Caki2 (cell line): ENCODE results near the gene GNMT. TPM values are rescaled to one million over a fixed set of nuclear protein-coding genes. Genes with fewer than 3 reads are reported as not detected.
A peak's percentile ranks its signal among the peaks of the same experiment; 100 is the strongest.

Experiments used
- DNase-seq: peaks from one replicate; pipeline ENCODE4 v3.0.0-alpha.2; 2015; ENCODE audit warnings: low read depth
- in situ Hi-C: cut with HindIII; loops from 2 replicates; pipeline ENCODE4 v1.10.0; 2016; ENCODE audit warnings: low sequenced_read_pairs, low pct_unique_long_range_greater_than_20kb, mixed read lengths
- total RNA-seq: library from RNA; depleted of rRNA; stranded (reverse); fragments of >200 nt; shearing (Covaris generic); gene quantifications from 2 replicates; pipeline ENCODE4 v1.2.3, GENCODE V29; 2014; ENCODE audit warnings: low replicate concordance; rRNA removed

Gene GNMT
- total RNA-seq, result 1.5 TPM in 1 of 2 replicates, not detected in the other

GRCh38 chr6:42960243-42961019 is at the start of gene GNMT:
GNMT (plus strand) TSS chr6:42960754; CDS start chr6:42960768, 14 bp downstream.
- DNase-seq, result no peak
- in situ Hi-C loops, result no loop called here

DNA sequence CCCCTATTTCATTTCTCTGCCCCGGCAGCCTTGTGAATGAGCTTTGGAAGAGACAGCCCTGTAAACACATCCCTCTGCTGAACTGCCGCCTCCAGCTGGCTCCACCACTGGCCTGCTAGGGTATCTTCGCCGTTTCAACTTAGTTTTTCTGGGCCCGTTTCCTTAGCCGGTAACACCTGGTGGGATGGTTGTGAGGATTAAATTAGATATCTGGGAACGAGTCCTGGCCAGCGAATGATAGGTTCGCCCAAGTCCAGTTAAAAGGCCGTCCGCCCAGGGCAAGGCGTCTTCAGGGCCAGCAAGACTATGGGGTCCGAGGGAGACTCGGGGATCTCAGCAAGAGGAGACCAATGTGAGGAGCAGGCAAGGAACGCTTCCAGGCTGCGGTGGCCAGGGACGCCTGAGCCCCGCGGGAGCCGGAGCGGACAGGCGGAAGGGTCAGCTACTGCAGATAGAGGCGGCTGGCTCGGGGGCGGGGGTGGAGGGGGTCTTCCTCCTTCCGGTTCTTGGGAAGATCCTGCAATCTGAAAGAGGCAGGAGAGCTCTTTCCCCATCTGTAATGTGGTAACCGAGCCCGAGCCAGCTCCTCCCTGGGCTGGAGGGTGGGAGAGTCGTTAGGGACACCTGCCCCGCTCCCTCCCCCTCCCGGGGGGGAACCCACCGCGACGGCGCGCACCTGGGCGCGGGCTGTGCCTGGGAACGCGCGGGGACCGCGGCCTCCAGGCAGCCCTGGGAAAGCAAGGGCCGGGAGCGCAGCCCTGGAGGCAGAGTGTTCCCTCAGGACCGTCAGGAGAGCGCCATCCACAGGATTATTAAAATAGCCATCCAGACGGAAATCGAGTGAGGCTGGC is 49.2 kb upstream of the GNMT start:
- in situ Hi-C loops, result no loop called here
- no peak for DNase-seq

DNA sequence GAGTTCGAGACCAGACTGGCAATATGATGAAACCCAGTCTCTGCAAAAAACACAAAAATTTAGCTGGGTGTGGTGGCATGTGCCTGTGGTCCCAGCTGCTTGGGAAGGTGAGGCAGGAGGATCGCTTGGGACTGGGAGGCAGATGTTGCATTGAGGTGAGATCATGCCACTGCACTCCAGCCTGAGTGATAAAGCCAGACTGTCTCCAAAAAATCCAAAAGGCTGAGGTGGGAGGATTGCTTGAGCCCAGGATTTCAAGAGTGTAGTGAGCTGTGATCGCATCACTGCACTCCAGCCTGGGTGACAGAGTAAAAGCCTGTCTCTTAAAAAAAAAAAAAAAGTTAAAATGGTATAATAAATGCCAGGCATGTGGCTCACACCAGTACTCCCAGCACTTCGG is 46.0 kb upstream of the GNMT start:
- DNase-seq, result no peak
- in situ Hi-C loops, result no loop called here

DNA sequence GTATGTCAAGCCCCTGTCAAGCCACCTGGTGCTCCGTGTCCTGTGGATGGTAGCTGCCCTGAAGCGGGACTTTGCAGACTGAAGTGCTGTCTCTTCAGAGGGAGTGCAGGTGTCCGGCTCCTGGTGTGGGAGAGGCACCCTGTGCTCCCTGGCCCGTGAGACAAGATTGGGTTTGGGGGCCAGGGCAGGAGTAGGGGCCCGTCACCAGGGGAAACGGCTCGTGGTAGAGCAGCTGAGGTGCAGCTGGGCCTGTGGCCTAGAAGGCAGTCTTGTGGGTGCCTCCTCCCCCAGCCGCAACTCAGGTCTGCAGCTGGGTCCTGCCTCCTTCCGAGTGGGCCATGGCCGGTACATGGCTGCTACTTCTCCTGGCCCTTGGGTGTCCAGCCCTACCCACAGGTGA is 44.8 kb upstream of the GNMT start, which contains the start of gene PTCRA:
TSS of gene PTCRA (plus strand) at position 322 of the 400 bp plus-strand sequence. CDS start at position 339, 17 bp downstream.
- in situ Hi-C loops, result no loop called here

GRCh38 chr6:42916288-42916687 is 44.3 kb upstream of the GNMT start:
- in situ Hi-C loops, result no loop called here

More for the DNA sequence above, 44.8 kb upstream of the GNMT start, which contains the start of gene PTCRA:
- no peak for DNase-seq

DNA sequence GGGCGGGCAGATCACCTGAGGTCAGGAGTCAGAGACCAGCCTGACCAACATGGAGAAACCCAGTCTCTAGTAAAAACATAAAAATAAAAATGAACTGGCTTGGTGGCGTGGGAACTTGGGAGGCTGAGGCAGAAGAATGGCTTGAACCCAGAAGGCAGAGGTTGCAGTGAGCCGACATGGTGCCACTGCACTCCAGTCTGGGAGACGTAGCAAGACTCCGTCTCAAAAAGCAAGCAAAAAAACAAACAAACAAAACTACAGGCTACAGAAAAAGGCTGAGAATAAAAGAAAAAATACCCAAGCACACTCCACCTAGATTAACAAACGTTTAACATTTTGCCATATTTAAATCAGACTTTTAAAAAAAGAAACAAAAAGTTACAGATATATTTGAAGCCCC is 38.8 kb upstream of the GNMT start:
- in situ Hi-C loops, result no loop called here

More at GRCh38 chr6:42916288-42916687, 44.3 kb upstream of the GNMT start:
- DNase-seq, result no peak

GRCh38 chr6:42923666-42924065 is 36.9 kb upstream of the GNMT start:
- in situ Hi-C loops, result no loop called here
- no peak for DNase-seq

More for the DNA sequence above, 38.8 kb upstream of the GNMT start:
- DNase-seq, result no peak

DNA sequence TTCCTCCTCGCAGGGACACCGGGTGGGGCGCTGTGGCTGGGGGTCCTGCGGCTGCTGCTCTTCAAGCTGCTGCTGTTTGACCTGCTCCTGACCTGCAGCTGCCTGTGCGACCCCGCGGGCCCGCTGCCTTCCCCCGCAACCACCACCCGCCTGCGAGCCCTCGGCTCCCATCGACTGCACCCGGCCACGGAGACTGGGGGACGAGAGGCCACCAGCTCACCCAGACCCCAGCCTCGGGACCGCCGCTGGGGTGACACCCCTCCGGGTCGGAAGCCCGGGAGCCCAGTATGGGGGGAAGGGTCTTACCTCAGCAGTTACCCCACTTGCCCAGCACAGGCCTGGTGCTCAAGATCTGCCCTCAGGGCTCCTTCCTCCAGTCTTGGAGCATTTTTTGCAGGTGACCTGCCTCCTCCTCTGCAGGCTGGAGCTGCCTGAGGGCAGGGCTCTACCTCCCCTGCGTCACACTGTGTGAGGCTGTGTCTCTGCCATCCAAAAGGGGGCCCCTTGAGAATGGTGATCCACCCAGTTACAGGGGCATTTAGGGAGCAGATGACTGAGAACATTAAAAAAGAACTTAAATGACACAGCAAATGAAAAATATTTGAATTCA is 35.2 kb upstream of the GNMT start:
- in situ Hi-C loops, result no loop called here
- no peak for DNase-seq

- peak; percentile 100 for DNase-seq
- in situ Hi-C loops, result no loop called here
Observed at GRCh38 chr6:42928986-42929820, 31.4 kb upstream of the GNMT start, which contains the start of gene CNPY3. CNPY3 (plus strand) TSS chr6:42929480; CDS start chr6:42929571, 91 bp downstream.

- in situ Hi-C loops, result no loop called here
- no peak for DNase-seq
Observed at GRCh38 chr6:42929821-42930360, 30.7 kb upstream of the GNMT start.

DNA sequence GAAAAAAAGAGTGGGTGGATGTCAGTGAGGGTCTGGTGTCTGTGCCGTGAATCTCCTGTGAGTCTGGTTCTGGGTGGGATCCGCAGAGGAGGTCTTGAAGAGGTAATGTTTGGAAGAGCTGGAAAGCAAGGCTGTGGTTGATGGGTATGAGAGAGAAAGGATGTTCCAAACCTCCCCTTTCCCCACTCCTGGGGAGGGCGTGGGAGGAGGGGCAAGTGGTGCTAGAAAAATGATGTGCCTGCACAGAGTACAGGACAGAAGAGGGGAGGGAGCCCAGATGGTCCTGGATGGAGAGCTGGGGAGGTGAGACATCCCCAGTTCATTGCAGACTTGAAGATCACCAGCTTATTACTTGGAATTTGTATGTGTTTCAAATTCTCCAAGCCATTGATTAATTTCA is 28.1 kb upstream of the GNMT start:
- in situ Hi-C loops, result no loop called here
- DNase-seq, result no peak

GRCh38 chr6:42933205-42933604 is 27.3 kb upstream of the GNMT start:
- no peak for DNase-seq
- in situ Hi-C loops, result no loop called here

GRCh38 chr6:42935322-42935721 is 25.2 kb upstream of the GNMT start:
- DNase-seq, result no peak
- in situ Hi-C loops, result no loop called here

DNA sequence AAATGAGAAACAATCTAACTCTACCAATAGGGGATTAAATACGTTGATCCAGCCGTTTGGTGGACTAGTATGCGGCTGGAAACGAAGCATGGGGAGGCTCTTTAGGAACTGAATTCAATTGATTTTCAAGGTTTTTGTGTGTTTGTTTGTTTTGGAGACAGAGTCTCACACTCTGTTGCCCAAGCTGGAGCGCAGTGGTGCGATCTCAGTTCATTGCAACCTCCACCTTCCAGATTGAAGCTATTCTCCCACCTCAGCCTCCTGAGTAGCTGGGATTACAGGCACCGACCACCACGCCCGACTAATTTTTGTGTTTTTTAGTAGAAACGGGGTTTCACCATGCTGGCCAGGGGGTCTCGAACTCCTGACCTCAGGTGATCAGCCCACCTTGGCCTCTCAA is 24.2 kb upstream of the GNMT start:
- DNase-seq, result no peak
- in situ Hi-C loops, result no loop called here

GRCh38 chr6:42937548-42938427 is 22.8 kb upstream of the GNMT start:
- in situ Hi-C loops, result no loop called here

DNA sequence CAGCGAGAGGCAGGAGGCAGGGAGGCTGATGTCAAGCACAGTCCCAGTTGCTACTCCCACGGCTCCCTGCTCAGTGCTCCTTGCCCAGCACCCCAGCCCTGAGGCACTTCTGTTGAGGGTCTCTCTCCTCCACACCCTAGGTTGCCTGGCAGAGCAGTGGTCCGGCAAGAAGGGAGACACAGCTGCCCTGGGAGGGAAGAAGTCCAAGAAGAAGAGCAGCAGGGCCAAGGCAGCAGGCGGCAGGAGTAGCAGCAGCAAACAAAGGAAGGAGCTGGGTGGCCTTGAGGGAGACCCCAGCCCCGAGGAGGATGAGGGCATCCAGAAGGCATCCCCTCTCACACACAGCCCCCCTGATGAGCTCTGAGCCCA is 22.1 kb upstream of the GNMT start:
- no peak for DNase-seq
- in situ Hi-C loops, result no loop called here

More at GRCh38 chr6:42937548-42938427, 22.8 kb upstream of the GNMT start:
- DNase-seq, result no peak
